Activated CD8-positive, alpha-beta memory T cell treated with anti-CD3 and anti-CD28 coated beads for 36 hours (primary cell): Measurements from ENCODE around the gene ZNF280B. TPM values are rescaled to one million over a fixed set of nuclear protein-coding genes. Genes with fewer than 3 reads are reported as not detected.
"Not testable (repeated sequence)": the region's sequence is repeated elsewhere in the genome, so short reads cannot be mapped to it uniquely, and the experiment has no call there.

Experiments
- CTCF ChIA-PET: fragments of 350-600 bp; sonication (Branson Sonifier 250); formaldehyde crosslinking; loops from one replicate; lab custom pipeline; 2021; ENCODE audit warnings: antibody characterized with exemption; lab: Charles Lee
- POLR2A ChIA-PET: fragments of 350-600 bp; sonication (Branson Sonifier 250); formaldehyde crosslinking; loops from one replicate; lab custom pipeline; 2021; ENCODE audit warnings: antibody characterized with exemption; lab: Charles Lee
- total RNA-seq, 2 experiments: library from RNA; stranded (reverse); gene quantifications; one replicate each; pipeline ENCODE4 v1.2.3, GENCODE V29; 2021

The ZNF280B gene
- total RNA-seq, 2 experiments from 2014 or later: 3.8 to 4.1 TPM

DNA sequence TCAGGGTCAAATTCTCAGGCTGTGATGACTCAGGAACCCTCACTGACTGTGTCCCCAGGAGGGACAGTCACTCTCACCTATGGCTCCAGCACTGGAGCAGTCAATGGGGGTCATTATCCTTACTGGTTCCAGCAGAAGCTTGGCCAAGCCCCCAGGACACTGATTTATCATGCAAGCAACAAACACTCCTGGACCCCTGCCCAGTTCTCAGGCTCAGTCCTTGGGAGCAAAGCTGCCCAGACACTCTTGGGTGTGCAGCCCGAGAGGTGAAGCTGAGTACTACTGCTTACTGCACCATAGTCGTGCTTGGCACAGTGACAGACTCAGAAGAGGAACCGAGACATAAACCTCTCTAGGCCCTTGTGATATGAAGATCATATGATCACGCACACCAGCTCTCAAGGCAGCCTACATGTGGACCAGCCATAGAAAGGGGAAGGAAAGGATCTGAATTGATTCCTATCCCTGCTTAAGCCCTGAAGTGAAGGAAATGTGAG is 58.2 kb downstream of the ZNF280B start:
- CTCF ChIA-PET: no interaction called here
- POLR2A ChIA-PET: no interaction called here

DNA sequence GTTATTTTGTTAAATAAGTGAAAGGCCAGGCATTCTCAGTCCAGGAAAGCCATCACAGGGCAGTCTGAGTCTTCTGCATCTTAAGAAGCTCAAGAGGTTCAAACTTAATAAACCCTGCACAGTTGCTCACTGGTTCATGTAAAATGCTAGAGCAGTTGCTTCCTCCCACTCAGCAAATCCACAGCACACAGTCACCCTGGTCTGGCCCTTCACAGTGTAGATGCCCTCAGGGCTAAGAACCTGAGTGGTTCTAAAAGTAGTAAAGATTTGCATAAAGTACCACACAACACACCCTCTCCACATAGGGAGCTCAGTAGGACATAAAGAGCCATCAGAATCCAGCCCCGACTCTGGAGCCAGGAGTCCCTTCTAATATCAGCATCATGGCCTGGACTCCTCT is 58.7 kb downstream of the ZNF280B start:
- ChIA-PET CTCF (no interaction called here), POLR2A (no interaction called here)

DNA sequence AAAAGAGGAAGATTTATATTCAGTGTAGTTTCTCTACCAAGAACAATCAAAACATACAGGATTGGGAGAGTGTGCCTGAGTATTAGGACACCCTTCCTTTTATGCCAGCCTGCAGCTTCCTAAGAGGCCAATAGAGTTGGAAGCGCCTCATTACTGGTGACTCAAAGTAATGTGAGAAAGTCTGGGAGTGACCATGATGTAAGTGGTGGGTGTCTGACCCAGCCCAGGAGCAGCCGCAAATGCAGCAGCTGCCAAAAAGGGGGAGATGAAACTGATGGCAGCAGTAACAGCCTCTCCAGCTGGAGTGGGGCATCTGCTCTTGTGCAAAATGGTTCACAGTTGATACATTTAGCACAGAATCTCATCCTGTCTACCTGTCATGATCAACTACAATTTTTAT is 62.0 kb downstream of the ZNF280B start:
- CTCF ChIA-PET: no interaction called here
- POLR2A ChIA-PET: no interaction called here

DNA sequence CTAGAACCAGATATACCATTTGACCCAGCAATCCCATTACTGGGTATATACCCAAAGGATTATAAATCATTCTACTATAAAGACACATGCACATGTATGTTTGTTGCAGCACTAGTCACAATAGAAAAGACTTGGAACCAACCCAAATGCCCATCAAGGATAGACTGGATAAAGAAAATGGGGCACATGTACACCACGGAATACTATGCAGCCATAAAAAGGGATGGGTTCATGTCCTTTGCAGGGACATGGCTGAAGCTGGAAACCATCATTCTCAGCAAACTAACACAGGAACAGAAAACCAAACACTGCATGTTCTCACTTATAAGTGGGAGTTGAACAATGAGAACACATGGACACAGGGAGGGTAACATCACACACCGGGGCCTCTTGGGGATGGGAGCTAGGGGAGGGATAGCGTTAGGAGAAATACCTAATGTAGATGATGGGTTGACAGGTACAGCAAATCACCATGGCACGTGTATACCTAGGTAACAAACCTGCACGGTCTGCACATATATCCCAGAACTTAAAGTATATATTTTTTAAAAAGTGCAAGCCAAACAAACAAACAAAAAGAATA is 64.4 kb downstream of the ZNF280B start:
- POLR2A ChIA-PET, CTCF ChIA-PET: not testable (repeated sequence)

DNA sequence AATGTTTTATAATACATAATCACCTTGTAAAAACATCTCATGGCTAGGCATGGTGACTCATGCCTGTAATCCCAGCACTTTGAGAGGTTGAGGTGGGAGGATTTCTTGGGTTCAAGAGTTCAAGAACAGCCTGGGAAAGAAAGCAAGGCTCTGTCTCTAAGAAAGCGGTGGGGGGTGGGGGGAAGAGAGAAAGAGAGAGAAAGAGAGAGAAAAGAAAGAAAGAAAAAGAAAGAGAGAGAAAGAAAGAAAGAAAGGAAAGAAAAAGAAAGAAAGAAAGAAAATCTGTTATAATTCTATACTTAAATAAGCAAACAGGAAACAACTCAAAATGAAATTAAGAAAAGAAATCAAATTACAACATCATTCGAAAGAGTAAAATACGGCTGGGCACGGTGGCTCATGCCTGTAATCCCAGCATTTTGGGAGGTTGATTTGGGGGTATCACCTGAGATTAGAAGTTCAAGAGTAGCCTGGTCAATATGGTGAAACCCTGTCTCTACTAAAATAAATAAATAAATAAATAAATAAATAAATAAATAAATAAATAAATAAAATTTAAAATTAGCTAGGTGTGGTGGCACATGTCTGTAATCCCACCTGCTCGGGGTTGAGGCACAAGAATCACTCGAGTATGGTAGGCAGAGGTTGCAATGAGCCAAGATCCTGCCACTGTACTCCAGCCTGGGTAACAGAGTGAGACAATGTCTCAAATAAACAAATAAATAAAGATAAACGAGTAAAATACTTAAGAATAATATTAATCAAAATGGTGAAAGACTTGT is 65.4 kb downstream of the ZNF280B start:
- CTCF ChIA-PET: no interaction called here
- POLR2A ChIA-PET: no interaction called here

DNA sequence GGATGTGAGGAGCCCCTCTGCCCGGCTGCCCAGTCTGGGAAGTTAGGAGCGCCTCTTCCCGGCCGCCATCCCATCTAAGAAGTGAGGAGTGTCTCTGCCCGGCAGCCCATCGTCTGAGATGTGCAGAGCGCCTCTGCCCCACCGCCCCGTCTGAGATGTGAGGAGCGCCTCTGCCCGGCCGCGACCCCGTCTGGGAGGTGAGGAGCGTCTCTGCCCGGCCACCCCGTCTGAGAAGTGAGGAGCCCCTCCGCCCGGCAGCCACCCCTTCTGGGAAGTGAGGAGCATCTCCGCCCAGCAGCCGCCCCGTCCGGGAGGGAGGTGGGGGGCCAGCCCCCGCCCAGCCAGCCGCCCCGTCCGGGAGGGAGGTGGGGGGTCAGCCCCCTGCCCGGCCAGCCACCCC is 66.9 kb downstream of the ZNF280B start:
- POLR2A ChIA-PET: not testable (repeated sequence)

DNA sequence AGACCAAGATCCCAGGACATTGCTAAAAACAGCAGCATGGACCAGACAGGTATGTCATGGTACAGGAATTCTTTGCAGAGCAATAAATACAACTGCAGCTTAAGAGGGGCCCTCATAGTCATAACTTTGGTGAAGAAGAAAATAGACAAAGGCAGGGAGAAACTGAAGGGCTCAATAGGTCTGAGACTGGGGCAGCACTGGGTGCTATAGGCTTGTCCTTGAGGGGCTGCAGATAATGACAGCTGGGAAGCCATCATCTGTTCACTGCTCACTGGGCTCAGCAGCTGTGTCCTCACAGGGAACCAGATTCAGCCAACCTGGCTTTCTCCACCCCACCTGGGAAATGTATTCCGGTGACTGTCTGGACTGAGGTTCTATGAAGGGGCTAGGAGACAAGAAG is 68.4 kb downstream of the ZNF280B start:
- POLR2A ChIA-PET: no interaction called here
- CTCF ChIA-PET: no interaction called here

More for the DNA sequence above, 66.9 kb downstream of the ZNF280B start:
- CTCF ChIA-PET: not testable (repeated sequence)

Other genes with a start within 250 kb of the ZNF280B start
- gene ZNF280A, start 11.5 kb upstream of the ZNF280B start, total RNA-seq: not detected
- gene PRAME, start 50.5 kb upstream of the ZNF280B start, total RNA-seq: not detected
- not detected for gene GGTLC2, start 135.9 kb upstream of the ZNF280B start, total RNA-seq